HG03139 (cell line): ENCODE data around the gene MNAT1.
A peak's percentile ranks its signal among the peaks of the same experiment; 100 is the strongest.
"Not testable (repeated sequence)": the region's sequence is repeated elsewhere in the genome, so short reads cannot be mapped to it uniquely, and the experiment has no call there.

Experiments used
- ATAC-seq: cut with Tn5 transposase; IDR thresholded peaks from one replicate; pipeline ENCODE4 v1.9.1; 2021; ENCODE audit not compliant: unreplicated experiment

Gene MNAT1

GRCh38 chr14:60736494-60736893, 1.9 kb downstream of the MNAT1 start:
- no peak for ATAC-seq

GRCh38 chr14:60738843-60739508, 4.4 kb downstream of the MNAT1 start:
- ATAC-seq = no peak

GRCh38 chr14:60744566-60744965, 10.0 kb downstream of the MNAT1 start:
- no peak for ATAC-seq

GRCh38 chr14:60753264-60754119, 18.9 kb downstream of the MNAT1 start:
- peak; percentile 94 for ATAC-seq

- no peak for ATAC-seq
Measured at GRCh38 chr14:60756847-60757246, 22.3 kb downstream of the MNAT1 start.

GRCh38 chr14:60757567-60758002, 23.0 kb downstream of the MNAT1 start:
- no peak for ATAC-seq

- no peak for ATAC-seq
Measured at GRCh38 chr14:60758885-60759284, 24.3 kb downstream of the MNAT1 start.

GRCh38 chr14:60760209-60760608, 25.6 kb downstream of the MNAT1 start:
- no peak for ATAC-seq

- ATAC-seq = no peak
Measured at GRCh38 chr14:60760644-60761364, 26.2 kb downstream of the MNAT1 start.

- no peak for ATAC-seq
Measured at GRCh38 chr14:60768602-60769001, 34.0 kb downstream of the MNAT1 start.

- no peak for ATAC-seq
Measured at GRCh38 chr14:60771117-60771516, 36.6 kb downstream of the MNAT1 start.

- ATAC-seq = no peak
Measured at GRCh38 chr14:60773558-60773957, 39.0 kb downstream of the MNAT1 start.

GRCh38 chr14:60775296-60775695, 40.7 kb downstream of the MNAT1 start:
- ATAC-seq = no peak

- no peak for ATAC-seq
Measured at GRCh38 chr14:60777856-60778578, 43.5 kb downstream of the MNAT1 start.

- ATAC-seq = not testable (repeated sequence)
Measured at GRCh38 chr14:60779745-60780514, 45.4 kb downstream of the MNAT1 start.

GRCh38 chr14:60780558-60780957, 46.0 kb downstream of the MNAT1 start:
- not testable (repeated sequence) for ATAC-seq

- ATAC-seq = no peak
Measured at GRCh38 chr14:60786905-60787304, 52.3 kb downstream of the MNAT1 start.

GRCh38 chr14:60789656-60790055, 55.1 kb downstream of the MNAT1 start:
- no peak for ATAC-seq

GRCh38 chr14:60790850-60791249, 56.3 kb downstream of the MNAT1 start:
- ATAC-seq = no peak

GRCh38 chr14:60796434-60796833, 61.9 kb downstream of the MNAT1 start:
- no peak for ATAC-seq
